Stimulated activated CD4-positive, alpha-beta T cell treated with anti-CD3 and anti-CD28 coated beads, Interleukin-2, amount 100 ng/mL, for 4 hours (primary cell): Measurements from ENCODE around the gene GLRA1.

Experiments
- DNase-seq: peaks from one replicate; pipeline ENCODE4 v3.0.0-alpha.2; 2020; ENCODE audit warnings: low read depth

The GLRA1 gene

DNA sequence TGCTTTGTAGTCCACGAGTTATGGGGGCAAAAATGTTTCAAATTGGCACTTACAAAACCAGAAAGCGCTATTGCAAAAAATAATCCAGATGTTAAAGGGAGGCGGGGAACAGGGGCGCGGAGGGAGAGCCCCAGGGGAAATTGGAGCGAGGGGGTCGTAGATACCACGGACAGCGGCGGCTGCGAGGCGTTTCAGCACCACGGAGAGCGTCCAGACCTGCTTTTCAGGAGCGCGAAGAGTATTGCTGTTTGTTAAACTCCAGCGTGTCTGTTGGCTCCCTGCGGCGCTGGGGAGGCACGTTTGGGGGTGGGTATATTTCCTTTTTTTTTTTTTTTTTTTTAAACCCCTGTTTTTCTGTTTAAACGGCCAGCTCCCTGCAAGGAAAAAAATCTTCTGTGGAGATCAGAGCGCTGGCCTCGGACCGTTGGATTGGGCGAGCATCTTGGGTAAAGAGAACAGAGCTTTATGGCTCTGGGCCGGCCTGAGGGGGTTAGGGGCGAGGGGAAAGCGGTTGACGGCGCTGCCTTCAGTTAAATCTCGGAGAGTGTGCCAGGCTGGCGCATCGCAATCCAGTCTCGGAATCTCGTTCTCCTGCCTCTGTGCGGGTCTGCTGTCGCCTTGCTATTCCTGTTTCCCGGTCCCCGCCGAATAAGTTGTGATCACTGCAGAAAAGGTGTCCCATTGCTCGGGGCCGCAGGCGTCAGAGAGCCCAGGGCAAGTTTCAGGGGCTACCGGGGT, at the start of gene GLRA1:
TSS of gene GLRA1 (minus strand) at position 288 of the 738 bp plus-strand sequence. CDS start 302 bp downstream, outside the sequence.
- no peak for DNase-seq

DNA sequence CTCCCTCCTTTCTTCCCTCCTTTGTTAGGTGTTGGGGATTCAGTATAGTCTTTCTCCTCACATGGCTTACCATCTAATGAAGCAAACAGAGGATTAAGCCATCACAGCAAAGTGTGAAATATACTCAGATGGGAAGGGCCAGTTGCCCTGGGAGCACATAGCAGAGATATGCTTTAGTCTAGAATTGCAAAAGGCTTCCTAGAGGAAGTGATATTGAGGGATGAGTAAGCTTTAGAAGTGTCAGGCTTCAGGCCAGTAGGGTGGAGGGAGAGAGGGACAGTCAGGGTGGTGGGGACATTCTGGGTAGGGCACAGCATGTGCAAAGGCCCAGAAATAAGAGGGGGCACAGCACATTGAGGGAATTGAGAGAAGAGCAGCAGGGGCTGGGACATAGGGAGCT, 46.2 kb upstream of the GLRA1 start:
- DNase-seq, result no peak

DNA sequence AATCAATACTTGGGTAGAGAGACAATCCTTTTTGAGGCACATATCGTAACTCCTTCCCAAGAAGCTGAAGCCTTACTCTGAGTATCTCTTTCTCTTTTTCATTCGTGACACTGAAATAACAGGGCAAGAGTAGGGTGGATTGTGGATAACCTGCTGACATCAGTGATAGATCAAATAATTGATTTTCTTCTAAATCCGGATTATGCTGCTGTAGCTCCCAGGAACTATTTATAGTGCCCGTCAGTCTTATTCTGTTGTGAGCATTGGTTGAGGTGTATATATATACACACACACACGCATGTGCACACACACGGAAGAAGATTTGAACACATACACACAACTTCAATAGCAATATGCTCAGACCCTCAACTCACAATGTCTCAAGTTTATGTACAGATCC, 43.2 kb upstream of the GLRA1 start:
- no peak for DNase-seq

DNA sequence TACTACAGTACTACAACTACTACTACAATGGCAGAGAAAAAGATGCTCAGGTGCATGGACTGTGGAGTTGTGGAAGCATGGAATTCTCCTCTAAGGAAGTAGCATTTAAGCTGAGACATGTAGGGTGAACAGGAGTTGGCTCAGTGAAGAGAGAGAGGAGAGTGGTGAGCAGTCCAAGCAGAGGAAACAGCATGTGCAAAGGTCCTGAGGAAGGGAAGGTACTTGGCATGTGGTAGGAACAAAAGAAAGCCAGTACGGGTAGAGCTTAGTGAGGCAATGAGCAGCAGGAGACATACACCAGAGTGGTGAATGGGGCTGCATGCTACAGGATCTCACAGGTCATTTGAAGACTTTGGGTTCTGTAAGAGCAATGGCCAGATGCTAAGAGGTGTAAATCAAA, 41.4 kb upstream of the GLRA1 start:
- no peak for DNase-seq

DNA sequence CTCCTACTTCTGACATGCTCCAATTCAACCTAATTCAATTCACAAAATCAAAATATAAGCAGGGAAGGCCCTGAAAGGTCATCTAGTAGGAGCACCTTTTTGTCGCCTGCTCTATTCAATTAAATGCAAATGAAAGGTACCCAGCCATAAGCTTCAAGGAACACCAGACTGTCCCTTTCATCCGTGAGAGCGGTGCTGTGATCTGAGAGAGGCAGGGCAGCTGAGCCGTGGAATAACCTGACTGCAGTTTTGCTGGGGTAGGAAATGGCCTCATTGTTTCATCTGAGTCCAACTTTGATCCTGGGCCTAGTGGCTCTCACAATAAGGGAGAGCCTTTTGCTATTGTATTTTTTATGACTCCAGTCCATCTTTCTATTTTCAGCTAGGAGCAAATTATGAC, 39.8 kb upstream of the GLRA1 start:
- DNase-seq, result no peak

DNA sequence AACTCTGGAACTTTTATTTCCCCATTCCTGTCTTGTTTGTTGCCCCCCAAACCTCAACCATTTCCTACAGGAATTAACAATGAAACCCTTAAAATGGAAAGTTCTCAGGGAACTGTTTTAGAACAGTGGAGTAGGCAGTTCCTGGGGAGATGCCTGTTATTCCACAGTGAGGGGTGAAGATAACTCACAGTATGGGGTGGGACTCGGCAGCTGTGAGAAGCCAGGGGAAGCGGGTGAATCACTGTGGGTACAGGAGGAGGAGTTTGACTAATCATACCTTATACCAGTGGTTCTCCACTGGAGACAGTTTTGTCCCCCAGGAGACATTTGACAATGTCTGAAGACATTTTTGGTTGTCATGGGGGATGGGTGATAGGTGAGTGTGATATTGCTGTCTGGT, 36.9 kb upstream of the GLRA1 start:
- DNase-seq, result no peak

DNA sequence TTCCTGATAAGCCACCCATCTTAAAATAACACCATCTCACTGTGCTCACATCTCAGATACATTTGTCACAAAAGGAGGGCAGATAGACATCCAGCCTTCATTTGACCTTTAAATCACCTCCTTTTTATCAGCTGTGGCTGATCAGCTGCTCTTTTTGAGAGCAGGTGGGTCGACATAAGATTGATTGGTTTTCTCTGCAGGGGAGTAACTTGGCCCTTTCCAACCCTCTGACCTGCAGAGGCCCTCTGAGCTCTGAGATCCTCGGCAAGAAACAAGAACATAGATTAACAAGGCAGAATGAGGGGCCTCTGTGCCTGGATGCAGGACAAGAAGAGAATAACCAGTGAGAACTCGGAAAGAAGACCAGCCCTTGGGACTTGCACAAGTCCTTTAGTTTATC, 33.5 kb upstream of the GLRA1 start:
- DNase-seq, result no peak

DNA sequence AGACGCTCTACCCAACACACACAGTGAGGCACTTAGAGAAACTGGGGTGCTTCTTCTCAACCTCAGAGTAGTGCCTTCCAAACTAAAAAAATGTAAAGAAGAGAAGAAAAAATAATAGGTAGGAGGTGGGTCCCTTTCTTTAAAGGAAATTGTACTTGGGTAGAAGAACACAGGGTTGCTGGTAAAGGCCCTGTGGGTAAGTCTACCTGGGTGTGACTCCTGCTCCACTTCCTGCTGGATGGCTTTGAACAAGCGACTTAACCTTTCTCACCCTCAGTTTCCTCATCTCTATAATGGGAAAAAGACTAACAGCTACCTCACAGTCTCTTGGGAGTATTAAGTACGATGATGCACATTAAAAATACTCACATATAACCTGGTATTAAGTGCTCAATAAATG, 32.1 kb upstream of the GLRA1 start:
- no peak for DNase-seq

DNA sequence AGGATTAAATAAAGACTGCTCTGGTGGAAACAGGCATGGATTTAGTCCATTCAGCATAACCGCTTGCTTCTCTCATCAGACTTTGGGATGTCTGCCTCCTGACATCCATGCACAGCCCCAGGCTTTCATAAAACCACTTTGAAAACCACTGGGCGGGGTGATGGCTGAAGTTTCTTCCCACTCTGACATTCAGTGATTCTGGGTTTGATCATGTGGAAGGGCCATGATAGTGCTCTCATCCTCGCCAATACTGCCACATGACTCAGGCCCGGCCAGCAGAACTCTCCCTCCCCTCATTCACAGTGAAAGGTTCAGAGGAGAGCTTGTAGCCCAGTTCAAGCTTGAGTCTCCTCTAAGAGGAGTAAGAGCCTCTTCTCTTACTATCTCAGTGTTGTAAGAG, 29.6 kb upstream of the GLRA1 start:
- DNase-seq, result no peak

DNA sequence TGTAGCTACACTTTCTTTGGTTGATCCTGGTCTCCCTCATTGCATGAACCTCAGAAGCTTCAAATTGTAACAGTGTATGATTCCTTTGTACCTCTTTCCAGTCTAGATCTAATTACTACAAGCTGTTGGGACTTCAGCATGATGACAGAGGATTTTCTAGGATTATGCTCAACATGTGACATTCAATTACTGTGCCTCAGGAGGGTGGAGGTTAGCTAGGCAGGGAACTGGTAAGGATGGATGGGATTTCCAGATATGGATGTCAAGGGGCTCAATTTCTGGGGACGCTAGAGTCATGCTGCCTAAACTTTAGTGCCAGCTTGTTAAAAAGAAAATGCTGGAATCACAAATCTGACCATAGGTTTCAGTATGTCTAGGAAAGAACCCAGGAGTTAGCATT, 29.2 kb upstream of the GLRA1 start:
- DNase-seq, result no peak

DNA sequence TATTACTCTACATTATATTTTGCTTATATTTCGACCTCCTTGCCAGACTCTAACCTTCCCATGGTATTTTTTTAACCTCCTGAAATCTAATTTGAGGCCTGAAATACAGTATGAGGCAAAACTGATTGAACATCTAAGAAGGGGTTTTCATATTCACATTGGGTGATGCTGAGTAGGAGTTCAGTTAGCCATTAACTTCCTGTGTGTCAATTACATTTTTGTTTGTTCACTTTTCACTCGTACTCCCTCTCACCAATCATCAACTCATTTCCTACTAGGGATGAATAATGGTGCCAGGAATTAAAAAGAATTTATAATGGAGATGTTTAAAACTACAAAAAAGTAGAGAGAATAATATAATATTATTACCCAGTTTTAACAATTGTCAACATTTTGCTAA, 27.6 kb upstream of the GLRA1 start:
- DNase-seq, result no peak

DNA sequence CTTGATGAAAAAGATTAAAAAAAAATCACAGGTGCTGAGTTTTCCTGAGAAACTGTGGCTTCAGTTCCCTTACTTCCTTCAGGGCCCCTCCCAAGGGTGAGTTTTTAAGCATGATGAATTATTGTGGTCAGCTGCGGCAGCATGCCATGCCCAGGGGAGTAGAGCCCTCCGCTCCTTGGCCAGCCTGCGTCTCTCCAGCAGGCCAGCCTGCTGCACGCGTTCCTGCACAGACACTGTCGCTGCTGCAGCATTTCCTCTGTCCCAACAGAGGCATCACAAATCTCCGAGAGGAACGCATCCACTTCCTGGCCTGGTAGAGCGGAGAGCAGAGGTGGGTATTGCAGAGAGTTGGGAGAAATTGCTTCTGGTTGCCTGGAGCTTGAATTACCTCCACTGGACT, 26.1 kb upstream of the GLRA1 start:
- no peak for DNase-seq

DNA sequence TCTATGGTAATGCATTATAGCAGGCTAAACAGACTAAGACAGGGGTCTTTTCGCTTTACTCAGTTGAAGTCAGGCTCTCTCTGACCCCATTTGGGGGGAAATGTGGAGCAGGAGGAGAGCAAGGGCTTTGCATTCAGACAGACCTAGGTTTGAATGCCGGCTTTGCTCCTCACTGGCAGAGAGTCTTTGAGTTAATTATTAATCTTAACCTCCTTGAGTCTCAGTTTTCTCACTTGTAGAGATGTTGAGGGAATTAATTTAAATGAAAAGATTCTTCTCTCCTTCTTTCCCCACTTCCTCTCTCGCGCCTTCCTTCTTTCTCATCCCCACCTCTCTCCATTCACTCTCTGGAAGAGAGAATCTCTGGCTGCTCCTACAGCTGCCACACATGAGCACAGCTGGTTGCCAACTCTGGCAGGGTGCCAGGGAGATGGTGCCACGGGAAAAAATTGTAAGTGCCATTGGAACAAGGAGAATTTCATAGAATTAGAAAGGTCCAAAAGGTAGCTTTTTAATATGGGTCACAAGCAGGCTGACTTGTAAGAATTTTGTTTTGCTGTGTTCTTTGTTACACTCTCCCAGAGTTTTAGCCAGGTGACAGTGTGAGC, 25.2 kb upstream of the GLRA1 start:
- no peak for DNase-seq

DNA sequence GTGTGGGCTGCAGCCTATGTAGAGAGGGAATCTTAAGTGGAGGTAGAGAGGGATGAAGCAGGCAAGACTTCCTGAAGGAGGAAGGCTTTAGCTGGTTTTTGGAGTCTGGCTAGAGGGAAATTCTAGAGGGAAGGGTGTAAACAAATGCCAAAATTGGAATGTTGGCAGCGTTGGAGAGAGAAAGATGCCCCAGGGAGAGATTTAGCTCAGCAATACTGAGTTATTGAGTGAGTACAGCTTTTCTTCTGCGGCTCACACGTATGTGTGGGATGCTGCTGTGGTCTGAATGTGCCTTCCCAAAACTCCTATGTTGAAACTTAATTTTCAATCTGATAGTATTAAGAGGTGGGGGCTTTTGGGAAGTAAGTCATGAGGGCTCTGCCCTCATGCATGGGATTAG, 24.5 kb upstream of the GLRA1 start:
- DNase-seq, result no peak

DNA sequence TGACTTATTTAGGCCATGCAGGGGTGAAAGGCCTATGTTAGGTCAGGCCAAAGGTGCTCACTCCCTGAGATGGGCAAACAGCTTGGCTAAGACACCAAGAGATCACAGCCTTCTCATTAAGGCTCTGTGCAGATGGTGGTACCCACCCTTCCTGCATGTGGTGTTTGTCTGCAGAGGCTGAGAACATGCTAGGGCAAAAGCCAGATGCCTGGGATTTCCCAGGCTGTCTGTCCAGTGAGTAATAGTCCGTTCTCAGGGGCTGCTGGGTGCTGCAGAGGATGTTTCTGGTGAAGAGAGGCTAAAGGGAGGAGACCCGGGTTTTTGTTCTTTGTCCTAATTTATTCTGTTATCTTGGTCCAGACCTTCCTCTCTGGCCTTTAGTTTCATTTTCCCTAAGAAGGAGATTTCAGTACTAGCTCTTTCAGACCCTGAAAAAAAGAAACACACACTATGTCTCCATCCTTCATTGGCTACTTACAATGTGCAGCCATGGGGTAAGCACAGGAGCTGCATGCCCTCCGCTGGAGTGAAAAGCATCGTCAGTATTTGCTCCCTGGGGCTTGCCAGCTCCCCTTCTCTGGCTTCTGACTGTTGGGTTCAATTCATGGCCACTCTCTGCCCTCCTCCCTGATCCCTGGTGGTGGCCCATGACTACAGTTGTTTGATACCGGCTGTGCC, 23.4 kb upstream of the GLRA1 start:
- no peak for DNase-seq

DNA sequence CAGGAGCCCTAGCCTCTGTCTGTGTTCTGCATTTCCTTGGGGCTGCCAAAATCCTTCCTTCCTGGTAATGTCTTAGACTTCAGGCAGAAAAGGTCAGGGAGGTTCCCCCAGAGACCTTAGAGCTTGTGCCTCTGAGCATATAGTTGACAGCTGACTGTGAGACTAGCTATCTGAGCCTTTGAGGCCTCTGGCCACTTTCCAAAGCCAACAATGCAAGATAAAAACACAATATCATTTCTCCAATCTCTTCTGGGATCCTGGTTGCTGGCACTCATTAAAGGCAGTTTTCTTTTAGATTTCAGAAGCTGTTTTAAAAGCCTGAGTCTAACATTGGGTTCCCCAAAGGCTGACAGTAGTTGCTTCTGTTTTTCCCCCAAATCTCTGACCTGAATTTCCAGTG, 13.2 kb upstream of the GLRA1 start:
- DNase-seq, result no peak

DNA sequence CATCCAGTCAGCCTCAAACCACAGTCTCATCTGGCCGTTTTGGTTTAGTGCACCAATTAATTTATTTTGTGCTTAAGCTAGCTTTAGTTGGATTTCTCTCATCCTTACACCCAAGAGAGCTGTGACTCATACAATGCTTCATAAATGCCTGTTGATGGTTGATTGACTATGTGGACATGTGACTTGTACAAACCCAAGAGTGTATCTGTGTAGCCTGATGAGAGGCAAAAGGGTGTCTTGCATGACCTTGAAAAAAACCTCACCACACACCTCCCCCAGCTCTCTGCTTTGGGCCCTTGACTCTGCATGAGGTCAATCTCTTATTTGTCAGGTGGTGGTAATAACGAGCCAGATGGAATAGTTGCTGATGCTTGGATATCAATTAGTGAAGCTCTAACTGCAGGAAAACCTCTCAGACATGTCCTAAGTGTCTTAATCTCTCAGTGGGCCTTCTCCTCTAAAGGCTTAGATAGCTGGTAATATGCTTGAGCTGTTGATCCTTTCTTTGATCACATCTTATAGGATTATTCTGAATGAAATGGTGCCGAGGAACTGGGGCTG, 10.6 kb upstream of the GLRA1 start:
- DNase-seq, result no peak

DNA sequence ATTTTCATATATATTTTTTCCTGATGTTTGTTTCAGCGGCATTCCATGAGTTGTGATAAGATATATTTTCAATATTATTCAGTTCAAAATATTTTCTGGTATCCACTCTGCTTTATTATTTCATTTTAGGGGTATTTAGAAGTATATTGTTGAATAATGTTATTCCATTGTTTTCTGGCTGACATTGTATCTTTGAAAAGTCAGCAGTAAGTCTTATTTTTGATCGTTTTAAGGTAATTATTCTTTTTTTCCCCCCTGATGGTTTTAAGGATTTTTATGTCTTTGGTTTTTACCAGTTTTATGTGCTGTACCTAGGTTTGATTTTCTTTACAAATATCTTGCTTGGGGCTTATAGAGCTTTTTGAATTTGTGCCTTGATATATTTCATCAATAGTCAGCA, 6.6 kb upstream of the GLRA1 start:
- DNase-seq, result no peak

DNA sequence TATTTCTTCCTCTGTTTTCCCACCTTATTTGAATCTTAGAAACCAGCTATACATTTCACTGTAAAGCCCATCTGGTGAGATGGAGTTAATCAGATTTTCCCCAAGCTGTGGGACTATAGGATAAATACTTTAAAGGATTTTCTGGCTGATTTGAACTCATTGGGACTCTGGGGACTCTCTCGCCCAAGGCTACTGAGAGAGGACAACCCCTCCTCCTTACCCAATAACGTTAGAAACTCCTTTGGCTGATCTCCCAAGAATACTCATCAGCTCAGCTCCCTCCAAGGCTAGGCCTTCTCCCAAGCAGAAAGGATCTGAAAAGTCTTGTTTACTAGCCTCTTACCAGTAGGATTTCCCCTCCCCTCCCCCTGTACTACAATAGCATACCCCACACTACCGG, 1.5 kb upstream of the GLRA1 start:
- DNase-seq, result no peak

DNA sequence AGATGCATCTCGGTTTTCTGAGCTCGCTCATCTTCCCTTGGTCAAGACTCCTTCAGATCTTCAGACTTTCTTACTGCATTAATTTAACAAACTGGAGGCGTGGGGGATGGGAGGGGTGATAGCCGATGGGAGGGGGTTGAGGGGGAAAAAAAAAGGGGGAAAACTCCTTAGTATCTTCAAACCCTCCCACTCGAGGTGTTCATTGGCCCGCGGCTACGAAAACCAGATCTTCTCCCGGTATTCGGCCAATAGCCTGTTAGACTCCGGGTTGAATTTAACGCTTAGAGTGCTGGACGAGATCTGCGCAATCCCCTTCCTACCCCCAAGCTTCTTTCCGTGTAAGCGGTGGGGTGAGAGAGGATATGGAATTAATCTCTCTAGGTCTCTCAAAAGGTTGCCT, 689 bp upstream of the GLRA1 start:
- no peak for DNase-seq

DNA sequence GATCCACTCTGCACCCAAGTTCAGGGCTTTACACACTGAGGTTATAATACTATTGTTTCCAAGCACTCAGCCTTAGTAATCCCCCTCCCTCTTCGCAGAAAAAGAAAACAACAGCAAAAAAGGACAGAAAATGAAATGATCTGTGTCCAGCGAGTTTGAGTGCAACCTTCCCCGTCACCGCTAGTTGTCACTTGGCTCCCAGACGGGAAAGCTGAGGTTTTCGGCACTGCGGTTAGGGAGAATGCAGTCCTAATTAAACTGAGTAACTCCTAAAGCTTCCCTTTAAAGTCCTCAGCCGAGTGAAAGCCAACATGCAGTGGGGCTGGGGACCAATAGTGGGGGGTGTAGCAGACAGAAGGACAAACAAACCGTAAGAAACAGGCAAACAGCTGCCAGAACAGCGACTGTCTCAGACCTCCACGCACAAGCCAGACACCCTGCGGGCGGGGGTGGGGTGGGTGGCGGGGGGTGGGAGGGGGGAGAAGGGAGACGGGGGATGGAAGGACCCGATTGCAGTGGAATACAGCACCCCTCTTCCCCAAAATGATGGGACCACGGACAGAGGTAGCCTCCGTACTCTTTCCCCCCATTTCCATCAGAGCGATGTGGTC, 680 bp downstream of the GLRA1 start:
- DNase-seq, result no peak

DNA sequence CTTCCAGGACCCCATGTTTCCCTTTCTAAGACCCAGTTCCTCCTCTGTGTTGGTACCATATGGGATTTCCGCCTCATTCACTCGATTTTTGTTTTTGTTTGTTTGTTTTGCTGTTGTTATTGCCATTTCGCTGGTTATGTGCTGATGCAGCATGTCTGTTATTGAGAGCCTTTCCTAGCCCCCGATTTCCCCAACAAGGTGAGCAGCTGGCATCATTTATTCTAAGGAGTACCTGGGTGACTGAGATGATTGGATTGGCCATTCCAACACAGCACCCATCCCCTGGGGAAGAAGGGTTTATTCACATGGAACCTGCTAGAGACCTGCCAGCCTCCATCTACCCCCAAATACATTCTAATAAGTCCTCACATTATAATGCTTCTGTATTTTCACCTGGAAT, 2.7 kb downstream of the GLRA1 start:
- DNase-seq, result no peak

DNA sequence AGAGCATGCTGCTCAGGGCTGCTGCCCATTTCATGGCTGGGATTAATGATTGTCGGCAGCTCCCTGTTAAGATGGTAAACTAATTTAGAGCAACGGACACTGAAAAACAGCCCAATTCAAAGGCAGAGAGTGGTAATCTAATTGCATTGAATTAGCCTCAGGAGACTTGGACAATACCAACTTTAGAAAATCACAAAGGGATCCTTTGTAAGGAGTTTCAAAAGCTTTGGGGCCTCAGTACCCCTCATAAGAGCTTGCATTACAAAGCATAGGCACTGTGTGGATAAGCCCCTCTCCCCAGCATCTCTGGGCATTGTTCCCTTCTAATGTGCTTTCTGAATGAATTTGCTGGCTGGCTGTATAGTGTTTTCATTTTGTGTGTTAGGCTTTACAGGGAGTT, 6.7 kb downstream of the GLRA1 start:
- DNase-seq, result no peak
